HG03354 (cell line): ENCODE results near the gene SCART1.
"Not testable (repeated sequence)": the region's sequence is repeated elsewhere in the genome, so short reads cannot be mapped to it uniquely, and the experiment has no call there.

Experiments used
- ATAC-seq: cut with Tn5 transposase; IDR thresholded peaks from one replicate; pipeline ENCODE4 v1.9.1; 2021; ENCODE audit warnings: mild to moderate bottlenecking; ENCODE audit not compliant: unreplicated experiment, poor library complexity, severe bottlenecking

Gene SCART1

DNA sequence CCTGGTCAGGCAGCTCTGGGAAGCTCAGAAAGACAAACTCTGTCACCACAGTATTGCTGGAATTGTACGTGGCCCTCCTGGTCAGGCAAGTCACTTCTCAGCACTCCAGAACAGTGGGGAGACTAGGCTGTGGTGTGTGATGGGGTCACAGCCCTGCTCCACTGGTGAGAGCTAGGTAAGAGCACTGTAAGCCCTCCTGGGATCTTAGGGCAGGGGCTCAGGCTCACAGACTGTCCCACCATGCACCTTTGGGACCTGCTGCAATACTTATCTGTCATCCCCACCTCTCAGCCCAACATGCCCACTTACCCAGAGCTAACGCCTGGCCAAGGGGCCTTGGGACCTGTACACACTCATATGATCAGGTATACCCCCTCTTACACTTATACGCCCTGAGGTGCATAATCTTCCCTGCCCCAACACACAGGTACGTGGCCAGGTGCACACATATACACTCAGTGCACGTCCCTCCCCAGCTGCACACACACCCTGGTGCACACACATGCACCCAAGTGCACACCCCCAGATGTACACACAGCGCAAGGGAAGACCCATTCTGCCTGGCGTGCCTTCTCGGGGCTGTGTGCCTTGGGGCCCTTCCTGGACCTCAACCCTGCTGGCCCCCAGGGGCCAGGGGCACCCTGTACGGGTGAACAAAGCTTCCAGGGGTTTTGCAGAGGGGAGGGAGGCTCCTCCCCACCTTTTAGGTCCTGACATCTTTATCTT is 21.7 kb upstream of the SCART1 start:
- not testable (repeated sequence) for ATAC-seq

DNA sequence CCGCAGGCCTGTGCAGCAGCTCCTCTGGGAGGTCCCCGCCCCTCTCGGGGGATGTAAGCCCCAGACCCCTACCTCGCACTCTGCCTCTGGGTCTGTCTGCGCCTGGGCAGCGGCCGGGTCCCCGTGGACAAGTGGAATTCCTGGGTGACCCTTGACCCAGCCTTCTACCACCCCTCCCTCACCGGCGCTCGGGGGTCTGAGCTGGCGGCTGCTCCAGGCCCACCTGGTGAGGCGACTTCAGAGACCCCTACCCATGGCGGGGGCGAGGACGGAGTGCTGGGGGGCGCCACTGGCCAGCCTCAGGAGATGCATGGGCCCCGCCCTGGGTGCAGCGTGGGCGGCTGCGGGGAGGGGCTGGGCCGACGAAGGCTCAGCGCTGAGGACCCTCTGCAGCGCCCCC is 21.0 kb upstream of the SCART1 start:
- not testable (repeated sequence) for ATAC-seq

DNA sequence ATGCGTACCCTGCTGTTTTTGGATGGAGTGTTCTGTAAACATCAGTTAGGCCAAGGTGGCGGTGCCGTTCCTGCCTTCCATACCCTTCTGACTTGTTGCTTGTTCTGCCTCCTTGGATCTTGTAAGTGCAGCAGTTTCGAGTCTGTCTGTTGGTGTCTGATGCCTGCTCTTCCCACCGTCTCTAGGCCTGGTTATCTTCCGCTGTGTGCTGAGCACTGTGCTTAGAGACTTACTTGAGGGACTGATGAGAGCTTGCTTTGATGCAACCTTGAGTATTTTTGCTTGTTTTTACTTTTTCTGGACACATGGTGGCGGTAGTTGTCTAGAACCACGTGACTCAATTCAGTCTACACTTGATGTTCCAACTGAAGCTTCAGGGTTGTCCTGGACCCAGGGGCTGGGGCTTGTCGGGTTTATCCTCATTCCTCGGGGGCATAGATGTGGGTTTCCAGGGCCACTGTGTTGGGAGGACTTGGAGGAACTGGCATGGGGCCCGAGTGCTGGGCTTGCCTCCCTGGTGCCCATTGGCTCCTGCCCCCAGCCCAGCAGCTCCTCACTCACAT is 15.0 kb upstream of the SCART1 start:
- no peak for ATAC-seq

DNA sequence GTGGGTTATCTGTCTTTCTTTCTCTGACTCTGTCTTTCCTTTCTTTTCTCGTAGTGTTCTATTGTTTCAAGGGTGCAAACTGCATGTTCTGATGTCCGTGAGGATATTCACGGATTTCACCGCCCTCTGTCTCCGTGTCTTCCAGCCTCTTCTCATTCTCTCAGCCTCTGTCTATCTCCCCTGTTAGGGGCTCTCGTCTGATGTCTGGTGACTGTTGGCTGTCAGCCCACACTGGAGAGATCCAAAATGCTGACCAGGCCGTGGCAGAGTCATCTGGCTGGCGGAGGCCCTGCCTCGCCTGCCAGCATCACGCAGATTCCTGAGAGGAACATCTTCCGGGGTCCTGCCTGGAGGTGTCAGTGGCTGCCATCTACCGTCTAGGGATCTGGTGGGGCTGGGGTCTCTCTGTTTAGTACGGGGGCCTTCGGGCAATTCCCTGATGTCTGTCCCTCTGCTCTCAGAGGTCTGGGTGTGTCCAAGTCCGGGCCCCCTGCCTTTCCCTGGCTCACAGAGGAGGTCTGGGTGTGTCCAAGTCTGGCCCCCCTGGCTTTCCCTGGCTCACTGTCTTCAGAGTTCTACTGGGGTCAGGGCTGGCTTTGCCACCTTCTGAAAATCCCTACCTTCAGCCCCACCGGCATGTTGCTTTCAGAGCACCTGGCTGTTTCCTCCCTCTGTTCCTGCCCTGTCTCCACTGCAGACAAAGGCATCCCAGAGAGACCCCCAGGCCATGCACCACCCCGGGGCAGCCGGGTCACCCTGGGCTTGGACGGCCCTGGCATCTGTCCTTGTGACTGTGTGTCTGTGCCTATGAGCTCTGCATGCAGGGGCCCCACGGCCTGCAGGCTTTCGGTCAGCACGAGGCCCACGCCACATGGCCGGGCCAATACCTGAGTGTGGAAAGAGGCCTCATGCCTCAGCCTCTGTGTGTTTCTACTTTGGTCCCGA is 14.0 kb upstream of the SCART1 start:
- no peak for ATAC-seq

DNA sequence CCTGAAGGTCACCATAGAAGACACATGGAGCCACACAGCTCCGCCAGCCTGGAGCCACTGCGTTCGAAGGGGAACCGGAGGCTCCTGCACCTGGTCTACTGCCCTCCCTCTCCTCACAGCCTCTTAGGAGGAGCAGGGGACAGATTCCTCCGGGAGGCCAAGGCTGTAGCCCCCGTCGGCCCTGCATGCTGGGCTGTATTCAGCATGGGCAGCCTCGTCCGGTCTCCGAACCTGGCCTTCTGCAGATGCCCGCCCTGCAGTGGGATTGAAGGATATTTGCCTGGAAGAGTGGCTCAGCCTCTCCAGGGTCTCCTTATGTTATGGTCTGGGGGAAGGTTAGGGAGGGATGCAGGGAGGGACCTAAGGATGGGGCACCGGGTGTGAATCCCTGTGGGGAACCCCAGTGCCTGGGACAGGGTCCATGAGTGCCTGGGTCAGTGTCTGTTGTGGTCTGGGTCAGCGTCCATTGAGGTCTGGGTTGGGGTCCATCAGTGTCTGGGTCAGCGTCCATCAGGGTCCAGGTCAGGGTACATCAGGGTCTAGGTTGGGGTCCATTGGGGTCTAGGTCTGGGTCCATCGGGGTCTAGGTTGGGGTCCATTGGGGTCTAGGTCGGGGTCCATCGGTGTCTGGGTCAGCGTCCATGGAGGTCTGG is 13.0 kb upstream of the SCART1 start:
- no peak for ATAC-seq

DNA sequence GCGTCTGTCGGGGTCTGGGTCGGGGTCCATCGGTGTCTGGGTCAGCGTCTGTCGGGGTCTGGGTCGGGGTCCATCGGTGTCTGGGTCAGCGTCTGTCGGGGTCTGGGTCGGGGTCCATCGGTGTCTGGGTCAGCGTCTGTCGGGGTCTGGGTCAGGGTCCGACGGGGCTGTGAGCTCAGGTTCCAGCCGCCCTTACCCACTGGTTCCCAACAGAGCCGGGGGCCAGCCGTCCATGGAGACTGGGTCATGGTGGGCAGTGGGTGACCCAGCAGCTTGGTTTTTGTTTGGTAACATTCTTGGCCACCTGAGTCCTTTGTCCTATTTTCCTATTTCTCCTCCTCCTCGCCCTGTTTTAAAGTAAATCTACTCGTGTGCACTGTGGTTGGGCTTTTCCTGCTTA is 12.4 kb upstream of the SCART1 start:
- ATAC-seq, result not testable (repeated sequence)

DNA sequence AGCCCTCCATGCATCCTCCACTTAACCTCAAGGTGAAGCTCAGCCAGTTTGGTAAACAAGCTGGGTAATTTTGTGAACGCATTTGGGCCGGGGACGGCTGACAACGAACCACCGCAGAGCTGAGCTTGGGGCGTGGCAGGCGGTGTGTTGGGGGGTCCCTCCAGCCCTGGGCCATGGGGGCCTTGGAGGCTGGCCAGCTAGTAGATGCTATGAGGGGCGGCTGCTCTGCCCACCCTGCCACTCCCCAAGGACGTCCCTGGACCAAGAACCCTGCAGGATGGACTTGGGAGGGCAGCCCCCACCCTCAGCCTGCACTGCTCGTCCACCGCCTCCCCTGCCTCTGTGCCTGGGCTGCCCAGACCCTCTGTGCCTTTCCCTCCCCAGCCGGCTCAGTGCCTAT is 12.0 kb upstream of the SCART1 start:
- ATAC-seq, result no peak

DNA sequence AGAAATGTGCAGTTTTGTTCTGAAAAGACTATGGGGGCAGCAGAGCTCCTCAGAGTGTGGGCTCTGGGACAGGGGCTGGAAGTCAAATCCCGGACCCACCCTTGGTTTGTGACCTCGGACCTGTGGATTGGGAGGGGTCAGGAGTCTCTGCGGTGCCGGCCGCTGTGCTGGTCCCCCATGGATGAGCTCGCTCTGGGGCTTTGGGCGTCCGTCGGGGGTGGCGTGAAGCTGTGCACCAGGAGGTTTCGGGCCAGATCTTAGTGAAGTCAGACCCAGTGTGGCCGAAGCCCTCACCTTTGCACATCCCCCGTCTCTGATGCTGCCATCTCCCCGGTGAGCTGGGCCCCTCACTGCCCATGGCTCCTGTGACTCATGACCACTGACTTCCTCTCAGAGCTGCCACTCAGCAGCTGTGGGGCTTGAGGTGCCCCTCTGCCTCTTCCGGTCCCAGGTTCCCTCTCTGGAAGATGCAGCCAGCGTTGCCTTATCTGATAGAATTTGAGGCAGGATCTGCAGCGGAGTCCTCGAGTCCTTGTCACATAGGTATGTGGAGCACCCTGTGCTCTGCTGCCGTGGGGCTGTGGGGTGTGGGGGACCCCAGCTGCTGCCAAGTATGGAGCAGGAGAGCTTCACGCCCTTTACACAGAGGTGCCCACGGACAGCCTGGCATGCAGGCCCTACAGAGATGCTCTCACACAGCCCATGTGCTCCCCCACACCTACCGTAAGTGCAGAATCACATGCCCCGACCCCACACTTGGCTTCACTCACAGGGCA is 11.4 kb upstream of the SCART1 start:
- ATAC-seq, result no peak

DNA sequence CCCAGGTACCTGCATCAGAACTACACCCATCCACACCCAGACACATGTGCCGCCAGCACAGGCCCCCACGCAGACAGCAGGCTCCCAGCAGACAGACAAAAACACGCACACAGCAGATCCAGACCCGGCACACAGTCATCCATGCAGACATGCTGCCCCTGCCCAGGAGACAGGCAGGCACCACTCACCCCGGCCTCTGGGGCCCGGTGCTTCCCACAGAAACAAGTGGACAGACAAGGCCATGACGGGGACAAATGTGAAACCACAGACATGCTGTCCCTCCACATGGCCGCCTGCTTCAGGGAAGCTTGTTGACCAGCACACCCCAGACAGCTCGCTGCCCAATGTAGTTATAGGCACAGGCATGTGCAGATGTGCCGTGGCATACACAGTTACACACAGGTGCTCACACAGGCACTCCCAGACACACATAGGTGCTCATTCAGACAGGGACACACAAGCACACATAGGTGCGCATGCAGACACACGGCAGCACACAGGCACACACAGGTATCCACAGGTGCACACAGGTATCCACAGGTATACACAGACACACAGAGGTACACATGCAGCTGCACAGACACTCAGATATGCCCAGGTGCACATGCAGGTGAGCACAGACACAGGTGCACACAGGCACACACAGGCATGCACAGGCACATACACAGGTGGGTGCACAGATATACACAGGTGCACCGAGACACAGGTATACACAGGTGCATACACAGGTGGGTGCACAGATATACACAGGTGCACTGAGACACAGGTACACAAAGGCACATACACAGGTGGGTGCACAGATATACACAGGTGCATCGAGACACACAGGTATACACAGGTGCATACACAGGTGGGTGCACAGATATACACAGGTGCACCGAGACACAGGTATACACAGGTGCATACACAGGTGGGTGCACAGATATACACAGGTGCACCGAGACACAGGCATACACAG is 10.5 kb upstream of the SCART1 start:
- no peak for ATAC-seq

DNA sequence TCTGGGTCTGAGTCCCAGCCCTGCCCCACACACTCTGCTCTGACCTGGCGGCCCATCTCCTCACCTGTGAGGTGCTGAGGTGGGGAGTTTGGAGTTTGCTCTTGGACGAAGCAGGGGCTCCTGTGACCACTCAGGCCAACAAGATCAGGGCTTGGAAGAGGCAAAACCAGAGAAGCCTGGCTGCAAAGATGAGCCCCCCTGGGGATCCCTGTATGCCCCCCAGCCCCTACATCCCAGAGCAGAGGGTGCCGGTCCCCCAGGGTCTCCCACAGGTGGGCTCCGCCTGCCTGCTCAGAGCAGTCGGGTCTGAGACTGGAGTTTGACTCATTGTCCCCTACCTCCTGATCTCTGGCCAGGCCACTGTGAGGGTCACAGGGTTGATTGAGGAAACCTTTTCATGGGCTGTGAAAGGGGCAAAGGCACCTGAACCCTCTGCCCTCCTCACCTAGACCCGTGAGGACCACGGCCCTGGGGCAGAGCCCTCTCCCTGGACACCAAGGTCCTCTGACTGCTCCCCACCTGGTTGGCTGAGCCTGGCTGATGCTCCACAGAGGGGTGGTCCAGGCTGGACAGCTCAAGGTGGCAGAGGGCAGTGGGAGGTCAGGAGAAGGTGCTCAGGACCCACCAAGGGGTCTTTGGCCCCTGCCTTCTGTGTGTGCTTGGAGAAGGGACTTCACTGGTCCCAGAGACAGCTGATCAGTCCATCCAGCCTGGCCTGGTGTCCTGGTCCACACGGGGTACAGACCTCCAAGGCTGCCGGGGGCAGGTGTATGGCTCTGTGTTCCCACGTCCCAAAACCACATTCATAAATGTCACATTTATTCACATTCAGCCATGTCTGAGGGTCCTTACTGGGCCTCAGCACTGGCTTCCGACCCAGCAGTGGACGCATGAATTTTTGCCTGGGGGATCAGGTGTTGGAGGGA is 9.1 kb upstream of the SCART1 start:
- no peak for ATAC-seq

DNA sequence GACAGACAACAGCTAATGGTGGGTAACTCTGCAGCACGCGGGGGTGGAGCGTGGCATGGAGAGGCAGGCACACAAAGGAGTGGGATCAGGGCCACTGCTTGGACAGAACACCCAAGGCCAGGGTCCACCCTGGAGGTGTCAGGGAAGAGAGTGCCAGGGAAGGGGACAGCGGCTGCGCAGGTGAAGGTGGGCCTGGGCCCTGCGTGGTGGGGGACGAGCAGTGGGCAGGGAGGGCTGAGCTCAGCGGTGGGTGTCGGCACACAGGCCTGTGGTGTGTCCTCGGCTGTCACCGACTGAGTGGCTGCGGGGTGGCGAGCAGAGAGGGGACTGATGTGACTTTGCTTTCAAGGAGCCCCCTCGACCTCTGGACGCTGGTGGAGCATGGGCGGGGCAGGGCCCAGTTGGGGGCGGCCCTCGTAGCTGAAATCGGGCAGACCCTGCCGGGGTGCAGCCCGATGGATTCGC is 8.4 kb upstream of the SCART1 start:
- ATAC-seq, result no peak

DNA sequence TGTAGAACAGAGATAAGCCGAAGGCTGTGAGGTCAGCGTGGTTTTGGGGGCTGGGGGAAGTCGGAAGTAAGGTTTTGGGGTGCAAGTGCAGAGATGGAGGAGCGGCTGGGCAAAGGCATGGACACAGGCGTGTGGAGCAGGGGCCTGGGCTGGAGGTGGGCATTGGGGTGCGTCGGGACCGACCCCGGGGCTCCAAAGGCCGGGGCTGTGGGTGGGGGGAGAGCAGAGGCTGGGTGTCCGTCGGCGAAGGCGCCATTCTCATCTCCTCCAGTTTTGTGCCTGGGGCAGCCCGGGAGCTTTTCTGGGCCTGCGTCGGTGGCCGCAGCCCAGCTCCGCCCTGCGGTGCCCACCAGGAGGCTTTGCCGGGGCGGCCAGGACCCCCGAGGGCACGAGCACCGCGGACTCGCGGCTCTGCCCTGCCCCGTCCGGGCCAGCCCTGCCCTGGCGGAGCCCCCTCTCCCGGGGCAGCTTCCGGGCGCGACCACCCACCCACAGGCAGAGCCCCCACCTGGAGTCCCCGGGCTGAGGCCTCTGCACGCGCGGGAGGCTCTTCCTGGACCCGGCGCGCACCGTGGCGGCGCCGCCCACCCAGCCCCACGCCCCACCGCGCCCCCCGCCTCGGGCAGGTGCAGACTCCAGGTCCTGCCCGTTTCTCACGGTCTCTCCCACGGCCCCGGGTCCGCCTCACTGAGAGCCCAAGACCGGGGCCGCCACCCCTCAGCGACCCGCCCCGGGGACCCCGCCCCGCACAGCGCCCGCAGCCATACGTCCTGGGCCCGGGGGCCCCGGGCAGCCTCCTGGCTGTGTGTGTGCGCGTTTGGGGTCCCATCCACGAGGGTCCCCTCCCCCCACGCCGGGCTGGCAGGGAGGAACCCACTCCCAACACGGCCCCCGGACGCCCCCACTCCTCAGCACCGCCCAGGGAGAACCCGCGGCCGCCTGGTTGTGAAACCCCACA is 7.7 kb upstream of the SCART1 start:
- ATAC-seq, result no peak

DNA sequence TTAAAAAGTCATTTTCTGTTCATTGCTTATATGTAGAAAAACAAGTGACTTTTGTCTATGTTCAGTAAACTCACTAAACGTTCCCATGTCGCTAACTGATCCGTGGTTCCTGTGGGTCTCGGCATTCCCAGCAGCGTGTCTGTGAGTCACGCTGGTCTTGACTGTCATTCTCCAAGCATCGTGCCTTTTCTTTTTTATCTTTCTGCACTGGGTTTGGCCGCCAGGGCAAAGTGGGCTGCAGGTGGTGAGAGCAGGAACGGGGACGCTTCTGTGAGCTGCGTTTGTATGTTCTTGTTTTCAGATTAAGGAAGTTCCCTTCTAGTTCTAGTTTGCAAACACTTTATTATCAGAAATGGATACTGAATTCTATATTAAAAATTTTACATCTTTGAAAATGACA is 6.8 kb upstream of the SCART1 start:
- ATAC-seq, result no peak

DNA sequence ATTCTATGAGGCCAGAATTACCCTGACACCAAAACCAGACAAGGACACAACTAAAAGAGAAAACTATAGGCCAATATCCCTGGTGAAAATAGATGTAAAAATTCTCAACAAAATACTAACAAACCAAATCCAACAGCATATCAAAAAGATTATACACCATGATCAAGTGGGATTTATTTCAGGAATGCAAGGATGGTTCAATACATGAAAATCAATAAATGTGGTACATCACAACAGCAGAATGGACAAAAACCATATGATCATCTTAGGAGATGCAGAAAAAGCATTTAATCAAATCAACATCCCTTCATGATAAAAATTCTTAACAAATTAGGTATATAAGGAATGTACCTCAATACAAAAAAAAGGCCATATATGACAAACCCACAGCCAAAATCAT is 5.6 kb upstream of the SCART1 start:
- ATAC-seq, result no peak

DNA sequence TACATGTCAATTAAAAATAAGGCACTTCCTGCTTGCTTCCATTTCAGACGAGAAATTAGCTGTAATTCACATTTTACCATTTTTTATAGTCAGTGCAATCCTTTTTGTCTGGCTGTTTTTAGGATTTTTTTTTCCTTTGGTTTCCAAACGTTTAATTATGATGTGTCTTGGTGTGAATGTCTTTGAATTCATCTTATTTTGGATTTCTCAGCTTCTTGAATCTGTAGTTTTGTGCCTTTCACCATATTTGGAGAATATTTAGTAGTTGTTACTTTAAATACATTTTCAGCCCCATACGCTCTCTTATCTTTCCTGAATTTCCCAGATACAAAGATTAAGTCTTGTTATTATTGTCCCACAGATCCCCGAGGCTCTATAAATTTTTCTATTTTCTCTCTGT is 2.4 kb upstream of the SCART1 start:
- ATAC-seq, result no peak

DNA sequence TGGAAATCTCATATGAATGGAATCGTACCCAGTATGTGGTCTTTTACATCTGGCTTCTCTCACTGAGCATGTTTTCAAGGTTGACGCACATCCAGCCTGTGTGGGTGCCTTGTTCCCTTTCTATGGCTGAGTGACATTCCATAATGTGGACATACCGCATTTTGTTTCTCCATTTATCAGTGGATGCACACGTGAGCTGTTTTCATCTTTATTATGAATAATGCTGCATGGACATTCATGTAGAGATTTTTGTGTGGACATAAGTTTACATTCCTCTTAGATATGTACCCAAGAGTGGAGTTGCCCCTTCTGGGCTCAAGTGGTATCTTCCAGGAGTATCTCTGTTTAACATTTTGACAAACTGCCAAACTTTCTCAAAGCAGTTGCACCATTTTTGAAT is 1.3 kb upstream of the SCART1 start:
- no peak for ATAC-seq
